HG03045 (cell line): ENCODE data around the gene EVC2.

Experiments used
- ATAC-seq: cut with Tn5 transposase; IDR thresholded peaks from one replicate; pipeline ENCODE4 v1.9.1; 2021; ENCODE audit warnings: mild to moderate bottlenecking, moderate library complexity; ENCODE audit not compliant: unreplicated experiment

The EVC2 gene

GRCh38 chr4:5686338-5686737 lies 22.0 kb downstream of the EVC2 start:
- ATAC-seq: no peak

- ATAC-seq: no peak
These were observed 23.1 kb downstream of the EVC2 start for GRCh38 chr4:5685296-5685695.

- no peak for ATAC-seq
These were observed 24.8 kb downstream of the EVC2 start for GRCh38 chr4:5683566-5683965.

GRCh38 chr4:5678977-5679376 lies 29.4 kb downstream of the EVC2 start:
- no peak for ATAC-seq

- ATAC-seq: no peak
These were observed 31.6 kb downstream of the EVC2 start for GRCh38 chr4:5676763-5677162.

GRCh38 chr4:5666741-5667140 lies 41.6 kb downstream of the EVC2 start:
- ATAC-seq: no peak

GRCh38 chr4:5664778-5665177 lies 43.6 kb downstream of the EVC2 start:
- no peak for ATAC-seq

GRCh38 chr4:5662555-5662954 lies 45.8 kb downstream of the EVC2 start:
- no peak for ATAC-seq

- ATAC-seq: no peak
These were observed 47.1 kb downstream of the EVC2 start for GRCh38 chr4:5661237-5661636.

- no peak for ATAC-seq
These were observed 48.2 kb downstream of the EVC2 start for GRCh38 chr4:5660185-5660584.

GRCh38 chr4:5658974-5659373 lies 49.4 kb downstream of the EVC2 start:
- no peak for ATAC-seq

GRCh38 chr4:5656415-5656814 lies 51.9 kb downstream of the EVC2 start:
- ATAC-seq: no peak

- no peak for ATAC-seq
These were observed 53.6 kb downstream of the EVC2 start for GRCh38 chr4:5654791-5655190.

GRCh38 chr4:5651089-5651488 lies 57.3 kb downstream of the EVC2 start:
- no peak for ATAC-seq

GRCh38 chr4:5650040-5650439 lies 58.3 kb downstream of the EVC2 start:
- no peak for ATAC-seq

GRCh38 chr4:5647351-5647750 lies 61.0 kb downstream of the EVC2 start:
- no peak for ATAC-seq

GRCh38 chr4:5640096-5640495 lies 68.3 kb downstream of the EVC2 start:
- ATAC-seq: no peak

GRCh38 chr4:5639556-5639955 lies 68.8 kb downstream of the EVC2 start:
- no peak for ATAC-seq

GRCh38 chr4:5638976-5639375 lies 69.4 kb downstream of the EVC2 start:
- ATAC-seq: no peak

- no peak for ATAC-seq
These were observed 70.0 kb downstream of the EVC2 start for GRCh38 chr4:5638316-5638715.

- no peak for ATAC-seq
These were observed 71.3 kb downstream of the EVC2 start for GRCh38 chr4:5636766-5637670.

- ATAC-seq: no peak
These were observed 72.5 kb downstream of the EVC2 start for GRCh38 chr4:5635826-5636195.

GRCh38 chr4:5632571-5632970 lies 75.8 kb downstream of the EVC2 start:
- no peak for ATAC-seq
